GM19099 (cell line): Measurements from ENCODE around the gene RGS19.

Experiments
- POLR2A ChIP-seq: IDR thresholded peaks from 3 replicates; pipeline ENCODE4 v1.6.1; 2011; ENCODE audit warnings: low read depth; ENCODE audit not compliant: insufficient read length; ENCODE audit errors: extremely low read depth

RGS19 gene

GRCh38 chr20:64074963-64075362 lies 4.4 kb downstream of the RGS19 start:
- TF ChIP-seq POLR2A, result no peak

- no peak for TF ChIP-seq POLR2A
Observed at GRCh38 chr20:64074184-64074789, 5.0 kb downstream of the RGS19 start.

GRCh38 chr20:64073476-64074183 lies 5.7 kb downstream of the RGS19 start:
- no peak for TF ChIP-seq POLR2A

DNA sequence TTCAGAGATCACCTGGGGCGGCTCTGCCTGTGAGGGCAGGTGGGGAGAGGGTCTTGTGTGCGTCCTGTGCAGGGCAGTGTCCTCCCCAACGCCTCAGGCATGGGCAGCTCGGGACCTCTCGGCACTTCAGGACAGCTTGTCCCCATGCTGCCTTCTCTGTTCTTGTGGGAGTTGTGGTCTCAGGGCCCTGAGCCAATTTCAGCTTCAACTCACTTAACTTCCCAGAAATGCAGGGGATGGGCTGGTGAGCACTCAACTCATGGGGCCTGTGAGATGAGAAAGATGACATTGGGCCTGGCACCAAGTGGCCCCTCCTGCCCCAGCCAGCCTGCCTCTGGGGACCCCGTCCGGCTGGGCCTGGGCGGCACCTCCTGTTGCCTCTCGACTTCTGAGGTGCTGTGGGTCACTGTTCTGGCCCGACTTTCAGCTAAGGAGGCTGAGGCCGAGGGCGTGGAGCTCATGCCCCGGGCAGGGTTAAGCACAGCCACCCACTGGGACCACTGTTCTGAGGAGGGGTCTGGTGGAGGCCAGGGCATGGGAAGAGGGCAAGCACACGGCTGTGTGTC lies 6.7 kb downstream of the RGS19 start:
- peak; percentile 9 for TF ChIP-seq POLR2A

GRCh38 chr20:64071341-64072332 lies 7.7 kb downstream of the RGS19 start:
- TF ChIP-seq POLR2A, result peak; percentile 3

- TF ChIP-seq POLR2A, result no peak
Observed at GRCh38 chr20:64070244-64070993, 8.9 kb downstream of the RGS19 start.

- no peak for TF ChIP-seq POLR2A
Observed at GRCh38 chr20:64069614-64070243, 9.6 kb downstream of the RGS19 start.

- no peak for TF ChIP-seq POLR2A
Observed at GRCh38 chr20:64069209-64069613, 10.1 kb downstream of the RGS19 start.

GRCh38 chr20:64068386-64069208 lies 10.7 kb downstream of the RGS19 start:
- TF ChIP-seq POLR2A, result no peak

GRCh38 chr20:64067733-64068307 lies 11.5 kb downstream of the RGS19 start:
- TF ChIP-seq POLR2A, result no peak

DNA sequence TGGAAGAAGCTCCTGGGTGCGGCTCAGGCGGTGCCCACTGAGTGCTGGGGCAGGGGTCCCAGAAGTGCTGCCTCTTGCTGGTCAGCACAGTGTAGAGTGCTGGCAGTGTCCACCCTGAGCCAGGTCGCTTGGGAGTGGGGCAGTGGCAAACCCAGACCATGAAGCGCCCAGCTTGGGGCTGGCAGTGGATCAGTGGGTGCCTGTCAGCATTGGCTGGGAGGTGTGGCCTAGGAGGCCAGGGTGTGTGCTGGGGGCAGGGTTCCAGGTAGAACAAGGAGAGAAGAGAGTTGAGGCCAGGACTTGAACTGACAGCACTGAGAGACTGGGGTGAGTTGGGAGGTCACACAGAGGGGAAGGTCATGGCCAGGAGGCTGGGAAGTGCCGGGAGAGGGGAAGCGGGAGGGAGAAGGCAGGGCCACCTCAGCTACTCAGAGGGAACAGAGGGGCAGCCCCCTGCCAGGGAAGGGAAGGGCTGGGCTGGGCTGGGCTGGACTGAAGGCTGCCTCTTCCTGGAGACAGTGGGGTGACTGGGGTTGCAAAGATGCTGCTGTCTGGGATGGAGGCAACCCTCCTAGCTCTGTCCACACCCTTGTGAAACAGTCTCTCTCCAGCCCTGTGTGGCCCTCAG lies 12.2 kb downstream of the RGS19 start:
- no peak for TF ChIP-seq POLR2A

- peak; percentile 46 for TF ChIP-seq POLR2A
Observed at GRCh38 chr20:64065974-64066343, 13.4 kb downstream of the RGS19 start.
